Measurements from ENCODE around the gene MYH6.
"Not testable (repeated sequence)": the region's sequence is repeated elsewhere in the genome, so short reads cannot be mapped to it uniquely, and the experiment has no call there.

Gene MYH6

DNA sequence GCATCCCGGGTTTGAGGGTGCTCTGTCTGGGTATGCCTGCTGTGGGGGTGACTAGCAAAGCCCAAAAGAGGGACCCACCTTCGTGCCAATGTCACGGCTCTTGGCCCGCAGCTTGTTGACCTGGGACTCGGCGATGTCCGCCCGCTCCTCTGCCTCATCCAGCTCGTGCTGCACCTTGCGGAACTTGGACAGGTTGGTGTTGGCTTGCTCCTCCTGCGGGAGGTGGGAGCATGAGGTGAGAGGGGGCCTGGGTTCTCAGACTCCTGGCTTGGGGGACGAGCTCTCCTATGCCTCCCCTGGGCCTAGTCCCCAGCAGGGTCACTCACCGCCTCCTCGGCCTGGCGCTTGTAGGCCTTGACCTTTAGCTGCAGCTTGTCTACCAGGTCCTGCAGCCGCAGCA lies 5.6 kb upstream of the MYH6 start:
- no peak for DNase-seq

DNA sequence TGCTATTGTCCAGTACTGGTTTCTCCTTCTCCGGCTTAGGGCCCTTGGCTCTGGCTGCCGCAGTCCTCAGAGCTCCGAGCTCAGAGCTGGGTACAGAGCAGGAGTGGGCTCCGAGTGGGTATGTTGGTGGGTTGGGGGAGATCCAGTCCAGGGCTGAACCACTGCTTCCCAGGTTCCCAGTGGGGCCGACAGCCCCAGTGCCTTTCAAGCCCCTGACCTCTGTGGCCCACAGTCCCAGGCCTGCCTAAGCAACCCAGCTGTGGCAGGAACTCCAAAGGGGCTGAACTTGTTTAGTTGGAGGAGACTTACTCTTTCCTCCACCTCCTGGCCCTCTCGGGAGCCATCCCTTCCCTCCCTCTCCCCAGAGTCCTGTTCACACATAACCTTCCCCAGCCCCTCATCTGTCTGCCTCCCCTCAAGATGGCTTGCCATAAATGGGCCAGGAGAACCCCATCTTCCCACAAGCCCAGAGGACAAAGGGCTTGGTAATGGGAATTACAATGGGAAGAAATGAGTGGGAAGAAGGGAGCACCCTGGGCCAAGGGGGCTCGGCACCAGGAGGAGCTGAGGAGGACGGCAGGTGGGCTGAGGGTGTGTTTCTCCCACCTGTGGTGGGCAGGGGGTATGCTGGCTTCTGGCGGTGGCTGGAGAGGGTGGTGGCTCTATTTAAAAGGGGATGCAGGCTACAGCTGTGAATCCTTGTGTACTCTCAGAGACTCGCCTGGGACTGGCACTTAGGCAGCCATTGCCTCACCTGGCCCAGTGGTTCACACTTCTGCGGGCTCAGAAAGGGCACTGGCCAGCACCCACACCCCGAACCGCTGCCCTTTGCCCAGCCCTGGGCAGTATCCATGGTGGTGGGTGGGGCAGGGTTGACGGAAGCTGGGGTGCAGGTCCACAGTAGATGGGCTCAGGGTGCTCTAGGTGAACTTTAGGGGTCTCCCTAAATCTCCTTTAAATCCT lies 3.8 kb upstream of the MYH6 start:
- DNase-seq = no peak

DNA sequence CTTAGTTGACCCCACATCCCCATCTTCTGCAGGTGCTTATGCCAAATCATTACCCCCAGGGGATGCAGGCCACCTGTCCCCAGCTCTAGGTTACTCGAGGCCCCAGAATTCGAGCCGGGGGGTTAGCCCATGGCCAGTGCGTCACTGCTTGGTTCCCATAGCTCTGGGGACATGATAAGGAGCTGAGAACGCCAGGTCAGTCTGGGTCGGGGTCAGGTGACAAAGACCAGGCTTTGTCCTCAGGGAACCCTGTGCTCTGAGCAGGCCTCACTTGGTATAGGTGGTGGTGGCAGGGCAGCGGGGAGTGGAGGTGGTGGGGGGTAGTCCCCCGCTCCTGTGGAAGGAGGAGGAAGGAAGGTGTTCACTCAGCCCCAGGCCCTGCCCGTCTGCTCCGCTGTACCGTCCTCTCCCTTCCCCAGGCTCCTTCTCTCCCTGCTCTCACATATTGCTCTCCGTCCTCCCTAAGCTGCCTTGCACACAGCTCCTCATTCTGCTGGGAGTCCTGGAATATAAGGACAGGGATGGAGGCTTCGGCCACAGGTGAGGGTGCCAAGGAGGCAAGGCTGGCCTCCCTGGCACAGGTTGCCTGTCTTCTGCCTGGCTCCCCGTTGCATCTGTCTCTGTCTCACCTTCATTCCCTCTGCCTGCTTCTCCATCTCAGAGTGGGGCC lies 2.0 kb upstream of the MYH6 start:
- no peak for DNase-seq

DNA sequence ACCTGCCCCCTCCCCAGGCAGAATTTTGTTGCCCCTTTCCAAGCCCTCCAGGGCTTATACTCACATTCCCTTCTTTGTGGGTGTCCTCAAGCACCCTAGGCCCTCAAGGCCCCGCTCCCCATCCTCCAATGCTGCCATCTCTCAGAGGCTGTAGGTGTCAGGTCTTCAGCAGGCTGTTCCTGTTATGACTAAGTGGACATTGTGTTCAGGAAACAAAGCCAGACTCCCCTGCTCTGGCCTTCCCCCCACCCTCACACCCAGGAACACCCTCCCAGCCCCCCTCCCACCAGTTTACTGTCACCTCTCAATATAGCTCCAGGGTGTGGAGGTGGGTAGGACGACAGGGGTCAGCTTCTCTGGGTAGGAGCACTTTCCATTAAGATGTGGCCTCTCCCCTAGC lies 1.4 kb upstream of the MYH6 start:
- no peak for DNase-seq

DNA sequence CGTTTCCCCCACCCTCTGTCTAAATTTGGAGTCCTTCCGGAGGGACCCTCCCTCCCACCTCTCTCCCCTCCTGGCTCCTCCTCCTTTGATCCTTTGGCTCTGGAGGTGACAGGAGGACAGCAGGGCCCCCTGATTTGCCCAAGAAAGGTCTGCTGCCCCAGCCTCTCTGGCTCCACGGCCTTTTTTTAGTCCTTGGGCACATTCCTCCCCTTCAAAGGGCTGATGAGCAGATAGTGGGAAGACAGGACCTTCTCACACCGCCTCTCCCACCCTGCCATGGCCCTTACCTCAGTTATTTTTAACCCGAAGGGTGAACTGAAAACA lies 196 bp upstream of the MYH6 start:
- DNase-seq = no peak

DNA sequence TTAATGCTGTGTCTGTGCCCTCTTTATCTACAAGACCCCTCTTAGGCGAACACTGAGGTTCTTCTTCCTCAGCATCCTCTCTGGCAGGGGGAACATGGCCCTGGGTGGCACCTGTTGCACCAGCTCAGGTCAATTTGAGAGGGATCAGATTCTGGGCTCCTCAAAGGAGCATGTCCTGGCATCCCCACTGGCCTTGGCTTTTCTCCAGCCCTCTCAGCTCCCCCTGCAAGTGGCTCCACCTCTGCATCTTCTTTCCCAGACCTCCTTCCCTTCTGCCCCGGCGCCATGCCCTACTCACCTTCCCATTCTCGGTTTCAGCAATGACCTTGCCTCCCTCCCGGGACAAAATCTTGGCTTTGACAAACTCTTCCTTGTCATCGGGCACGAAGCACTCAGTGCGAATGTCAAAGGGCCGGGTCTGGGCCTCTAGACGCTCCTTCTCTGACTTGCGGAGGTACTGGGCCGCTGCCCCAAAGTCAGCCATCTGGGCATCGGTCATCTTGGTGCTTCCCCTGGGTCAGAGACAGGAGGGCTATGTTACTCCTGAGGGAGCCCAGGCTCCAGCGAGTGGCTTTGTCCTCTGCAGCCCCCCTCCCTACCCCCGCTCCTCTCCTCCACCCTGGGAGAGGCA lies 1.2 kb downstream of the MYH6 start:
- no peak for DNase-seq

DNA sequence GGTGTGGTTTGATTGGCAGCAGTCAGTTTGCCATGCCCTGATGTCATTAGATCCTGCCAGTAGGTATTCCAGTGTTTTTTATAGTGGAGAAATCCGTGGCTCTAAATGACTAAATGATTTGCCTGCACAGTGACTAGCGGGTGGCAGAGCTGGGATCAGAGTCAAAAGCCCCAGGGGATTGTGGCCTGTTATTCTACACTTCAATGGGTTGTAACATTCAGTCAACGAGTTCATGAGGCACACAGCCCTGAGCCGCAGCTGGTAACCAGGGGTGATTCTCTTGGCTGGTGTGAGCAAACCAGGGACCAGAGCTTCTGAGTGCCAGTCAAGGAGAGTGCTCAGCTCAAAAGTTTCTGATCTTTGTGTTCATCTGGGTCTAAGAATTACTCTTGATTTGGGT lies 1.8 kb downstream of the MYH6 start:
- DNase-seq = no peak

DNA sequence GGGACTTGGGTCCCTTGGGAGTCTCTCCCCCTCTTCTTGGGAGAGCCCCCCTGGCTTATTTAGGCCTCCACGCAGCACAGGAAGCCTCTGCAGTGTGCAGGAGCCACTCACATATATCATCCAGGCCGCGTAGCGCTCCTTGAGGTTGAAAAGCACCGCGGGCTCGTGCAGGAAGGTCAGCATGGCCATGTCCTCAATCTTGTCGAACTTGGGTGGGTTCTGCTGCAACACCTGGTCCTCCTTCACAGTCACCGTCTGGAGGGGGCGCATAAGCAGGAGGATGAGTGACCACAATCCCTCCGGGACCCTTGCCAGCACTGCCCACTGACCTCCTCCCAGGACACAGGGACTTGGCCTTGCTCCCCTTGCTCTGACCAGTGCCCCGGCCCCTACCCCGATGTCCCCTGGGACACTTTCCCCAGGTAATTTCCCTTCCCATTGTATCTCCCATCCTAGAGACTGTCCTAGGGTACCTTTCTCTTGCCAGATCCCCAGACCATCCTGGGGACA lies 2.5 kb downstream of the MYH6 start:
- no peak for DNase-seq

DNA sequence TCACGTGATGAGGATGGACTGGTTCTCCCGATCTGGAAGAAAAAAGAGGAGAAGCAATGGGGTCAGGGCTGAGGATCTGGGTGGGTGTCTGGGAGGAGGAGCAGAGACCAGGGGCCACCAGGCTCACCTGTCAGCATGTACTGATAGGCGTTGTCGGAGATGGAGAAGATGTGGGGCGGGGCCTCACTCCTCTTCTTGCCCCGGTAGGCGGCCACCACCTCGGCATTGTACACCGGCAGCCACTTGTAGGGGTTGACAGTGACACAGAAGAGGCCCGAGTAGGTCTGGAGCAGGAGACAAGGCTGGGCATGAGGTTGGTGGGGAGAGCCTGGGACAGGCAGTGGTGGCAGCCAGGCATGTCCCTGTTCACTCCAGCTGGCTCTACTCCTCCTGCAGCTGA lies 3.0 kb downstream of the MYH6 start:
- no peak for DNase-seq

DNA sequence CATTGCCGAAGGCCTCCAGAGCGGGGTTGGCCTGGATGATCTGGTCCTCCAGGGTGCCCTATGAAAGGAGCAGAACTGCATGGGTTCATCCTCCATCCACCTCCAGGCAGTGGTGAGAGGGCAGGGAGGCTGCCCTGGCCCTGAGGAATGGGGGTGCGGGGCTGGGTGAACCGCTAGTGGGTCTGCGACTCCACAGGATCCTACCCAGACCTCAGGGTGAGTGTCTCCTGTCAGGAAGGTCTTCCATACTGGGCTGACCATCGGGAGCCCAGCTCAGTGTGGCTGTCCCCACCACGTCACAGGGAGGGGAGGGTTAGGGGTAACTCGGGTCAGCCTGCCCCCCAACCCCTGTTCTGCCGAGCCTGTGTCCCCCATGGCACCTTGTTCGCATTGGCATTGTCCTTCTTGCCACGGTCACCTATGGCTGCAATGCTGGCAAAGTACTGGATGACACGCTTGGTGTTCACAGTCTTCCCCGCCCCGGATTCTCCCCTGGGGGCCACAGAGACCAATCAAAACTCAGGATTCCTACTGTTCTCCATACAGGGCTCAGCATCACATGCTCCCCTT lies 3.7 kb downstream of the MYH6 start:
- DNase-seq = no peak

DNA sequence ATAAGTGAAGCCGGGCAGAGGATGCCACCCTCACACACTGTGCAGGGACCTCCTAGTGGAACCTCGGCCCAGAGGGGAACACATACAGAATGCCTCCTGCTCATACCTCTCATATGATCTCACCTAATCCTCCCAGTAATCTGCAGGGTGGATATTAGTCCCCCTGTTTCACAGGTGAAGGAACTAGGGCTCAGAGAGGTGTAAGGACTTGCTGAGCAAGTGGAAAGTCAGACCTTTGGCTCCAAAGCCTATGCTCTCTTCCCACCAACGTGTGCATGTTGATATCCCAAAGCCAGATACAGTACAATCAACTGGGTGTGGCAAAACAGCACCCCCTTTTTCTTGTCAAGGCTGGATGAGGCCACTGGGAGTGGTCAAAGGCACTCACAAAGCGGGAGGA lies 4.2 kb downstream of the MYH6 start:
- no peak for DNase-seq

DNA sequence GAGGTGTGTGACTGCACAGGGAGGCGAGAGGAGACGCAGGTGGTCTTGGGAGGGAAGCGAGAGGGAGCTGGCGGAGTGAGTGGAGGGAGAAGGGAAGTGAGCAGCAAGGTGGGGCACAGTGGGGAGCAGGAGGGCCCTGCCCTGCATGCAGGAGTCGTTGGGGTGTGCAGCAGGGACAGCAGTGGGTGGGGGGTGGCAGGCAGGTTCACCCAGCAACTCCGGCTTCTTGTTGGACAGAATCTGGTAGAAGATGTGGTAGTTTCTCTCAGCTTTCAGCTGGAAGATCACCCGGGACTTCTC lies 5.0 kb downstream of the MYH6 start:
- DNase-seq = no peak

DNA sequence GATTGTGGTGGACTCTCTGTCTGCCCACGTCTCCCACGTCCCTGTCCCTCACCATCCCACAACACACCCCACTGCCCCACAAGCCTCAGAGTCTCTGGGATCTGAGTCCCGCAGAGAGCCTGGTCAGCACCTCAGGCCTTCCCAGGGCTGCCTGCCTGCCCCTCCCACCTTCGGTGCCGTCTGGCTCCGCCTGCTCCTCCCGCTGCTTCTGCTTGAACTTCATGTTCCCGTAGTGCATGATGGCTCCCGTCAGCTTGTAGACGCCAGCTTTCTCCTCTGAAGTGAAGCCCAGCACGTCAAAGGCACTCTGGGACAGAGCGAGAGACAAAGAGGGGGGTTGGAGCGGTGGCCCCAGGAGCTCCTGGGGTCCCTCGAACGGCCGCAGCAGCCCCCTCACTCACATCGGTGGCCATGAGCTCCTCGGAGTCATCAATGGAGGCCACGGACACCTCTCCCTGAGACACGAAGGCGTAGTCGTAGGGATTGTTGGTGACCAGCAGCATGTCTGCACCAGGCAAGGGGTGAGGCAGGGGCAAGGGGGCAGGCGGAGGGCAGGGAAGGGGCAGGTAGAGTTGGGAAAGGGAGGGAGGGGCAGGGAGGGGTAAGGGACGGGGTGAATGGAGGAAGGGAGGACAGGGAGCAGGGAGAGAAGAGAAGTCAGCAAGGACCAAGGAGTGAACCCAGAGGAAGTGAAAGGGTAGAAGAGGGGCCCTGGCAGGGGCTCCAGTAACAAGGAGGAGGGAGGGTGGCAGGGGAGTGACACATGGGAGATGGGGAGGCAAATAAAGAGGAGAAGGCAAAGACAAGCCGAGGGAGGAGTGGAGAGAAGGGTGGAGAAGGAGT lies 5.6 kb downstream of the MYH6 start:
- DNase-seq = no peak

DNA sequence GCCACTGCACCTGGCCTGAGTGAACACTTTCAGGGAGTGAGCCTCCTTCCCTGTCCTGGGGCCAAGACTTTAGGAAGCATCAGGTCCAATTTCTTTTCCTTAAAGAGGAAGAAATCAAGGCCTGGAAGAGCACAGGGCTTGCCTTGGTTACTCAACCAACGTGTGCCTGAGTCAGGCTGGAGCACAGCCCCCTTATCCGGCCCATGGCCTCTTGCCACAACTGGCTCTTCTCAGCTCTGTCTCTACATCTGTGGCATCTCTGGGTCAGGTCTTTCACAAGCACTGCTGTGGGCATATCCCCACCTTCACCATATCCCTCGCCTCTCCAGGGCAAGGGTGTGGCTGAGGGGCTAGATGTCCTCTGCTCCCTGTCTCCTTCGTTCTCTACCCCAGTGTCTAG lies 6.8 kb downstream of the MYH6 start:
- no peak for DNase-seq

DNA sequence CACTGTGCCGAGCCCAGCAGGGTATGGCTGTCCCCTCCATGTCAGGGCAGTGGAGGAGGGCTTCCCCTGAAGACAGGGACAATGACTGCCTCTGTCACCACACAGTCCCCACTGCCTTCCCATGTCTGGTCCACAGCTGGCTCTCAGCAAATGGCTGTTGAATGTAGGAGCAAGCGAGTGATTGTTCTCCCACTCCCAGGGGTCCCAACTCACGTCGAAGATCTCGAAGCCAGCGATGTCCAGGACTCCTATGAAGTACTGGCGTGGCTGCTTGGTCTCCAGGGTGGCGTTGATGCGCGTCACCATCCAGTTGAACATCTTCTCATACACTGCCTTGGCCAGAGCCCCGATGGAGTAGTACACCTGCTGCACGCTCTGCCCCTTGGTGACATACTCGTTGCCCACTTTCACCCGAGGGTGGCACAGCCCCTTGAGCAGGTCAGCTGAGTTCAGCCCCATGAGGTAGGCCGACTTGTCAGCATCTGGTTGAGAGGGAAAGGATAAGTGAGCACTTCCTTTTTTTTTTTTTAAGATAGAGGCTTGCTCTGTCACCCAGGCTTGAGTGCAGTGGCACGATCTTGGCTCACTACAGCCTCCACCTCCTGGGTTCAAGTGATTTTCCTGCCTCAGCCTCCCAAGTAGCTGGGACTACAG lies 7.5 kb downstream of the MYH6 start:
- DNase-seq = not testable (repeated sequence)

DNA sequence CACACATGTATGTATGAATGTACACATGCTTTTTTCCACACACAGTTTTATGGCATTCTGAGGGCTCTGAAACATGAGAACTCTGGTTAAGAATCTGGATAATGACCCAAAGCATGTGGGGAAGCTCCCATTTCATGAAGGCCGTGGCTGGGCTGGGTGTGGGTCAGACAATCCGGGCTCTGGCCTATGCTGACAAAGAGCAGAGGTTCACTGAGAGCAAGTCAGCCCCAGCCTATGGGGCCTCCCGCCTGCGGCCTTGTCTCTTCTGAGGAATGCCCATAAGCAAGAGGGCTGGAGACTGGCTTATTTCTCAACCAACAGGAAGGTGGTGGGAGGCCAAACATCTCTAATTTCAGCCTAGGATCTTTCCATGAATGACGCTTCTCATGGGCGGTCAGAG lies 8.5 kb downstream of the MYH6 start:
- no peak for DNase-seq

DNA sequence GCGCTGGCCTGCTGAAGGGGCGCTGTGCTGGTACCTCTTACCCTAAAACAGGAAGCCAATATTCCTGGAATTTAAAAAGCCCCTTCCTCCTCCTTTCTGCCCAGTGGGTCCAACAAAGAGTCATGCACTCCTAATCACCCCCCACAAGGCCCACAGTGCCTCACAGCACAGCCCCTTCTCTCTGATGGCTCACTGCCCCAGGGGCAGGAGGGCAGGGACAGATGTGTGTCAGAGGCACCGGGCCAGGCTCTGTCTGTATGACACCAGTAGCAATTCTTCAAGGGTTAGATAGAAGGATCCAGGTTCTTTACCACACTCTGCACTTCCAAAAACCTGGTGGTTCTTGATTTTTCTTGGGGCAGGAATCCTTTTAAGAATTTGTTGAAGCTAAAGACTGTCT lies 8.9 kb downstream of the MYH6 start:
- DNase-seq = no peak

DNA sequence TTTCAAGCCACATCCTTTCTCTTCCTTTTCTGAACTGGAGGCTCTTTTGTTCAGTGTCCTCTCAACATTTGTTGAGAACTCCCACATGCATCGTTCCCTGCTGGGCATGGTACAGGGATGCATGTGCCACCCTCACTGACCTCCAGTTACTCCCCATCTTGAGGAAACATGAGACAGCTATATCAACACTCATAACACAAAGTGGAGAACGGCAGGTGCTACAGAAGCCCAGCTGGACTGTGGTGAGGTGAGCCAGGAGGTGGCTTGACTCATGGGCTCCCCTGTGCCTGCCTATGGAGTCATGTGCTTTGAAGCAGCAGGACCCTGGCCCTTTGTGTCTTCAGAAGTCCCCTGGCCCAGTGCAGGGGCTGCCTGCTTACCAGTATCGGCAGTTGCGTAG lies 9.7 kb downstream of the MYH6 start:
- DNase-seq = no peak

DNA sequence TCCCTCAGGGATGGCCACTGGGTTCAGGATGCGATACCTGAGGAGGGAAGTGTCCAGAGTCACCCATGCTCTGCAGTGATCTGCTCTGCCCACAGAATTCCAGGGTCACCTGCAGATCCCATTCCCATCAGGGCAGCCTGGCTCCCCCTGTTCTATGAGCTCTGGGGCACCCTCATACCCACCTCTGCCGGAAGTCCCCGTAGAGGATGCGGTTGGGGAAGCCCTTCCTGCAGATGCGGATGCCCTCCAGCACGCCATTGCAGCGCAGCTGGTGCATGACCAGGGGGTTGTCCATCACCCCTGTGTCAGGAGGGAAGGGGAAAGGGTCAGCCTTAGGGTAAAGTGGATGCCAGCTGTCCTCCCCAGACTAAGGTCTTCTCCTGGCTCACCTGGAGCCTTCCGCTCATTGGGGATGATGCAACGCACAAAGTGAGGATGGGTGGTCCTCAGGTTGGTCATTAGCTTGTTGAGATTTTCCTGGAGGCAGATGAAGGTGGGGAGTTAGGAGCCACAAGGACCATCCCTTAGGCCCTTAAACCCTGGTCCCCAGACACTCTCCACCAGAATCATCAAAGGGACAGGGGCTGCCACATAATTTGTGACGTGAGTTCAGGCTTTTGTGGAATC lies 11.2 kb downstream of the MYH6 start:
- no peak for DNase-seq

DNA sequence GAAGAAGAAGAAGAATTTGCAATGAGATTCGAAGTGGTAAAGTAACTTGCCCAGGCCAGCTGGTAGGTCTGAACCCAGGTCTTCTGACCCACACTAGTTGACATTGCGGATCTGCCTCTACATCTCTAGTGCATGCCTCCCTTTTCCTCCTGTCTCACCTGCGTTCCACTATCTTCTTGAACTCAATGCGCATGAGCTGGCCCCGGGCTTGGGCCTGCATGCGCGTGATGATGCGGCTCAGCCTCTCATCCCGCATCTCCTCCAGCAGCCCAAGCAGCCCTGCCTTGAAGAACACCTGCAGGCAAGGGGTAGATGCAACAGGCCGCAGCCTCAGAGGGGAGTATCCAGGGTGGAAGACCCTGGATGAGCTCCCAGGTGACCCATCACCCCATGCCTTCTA lies 11.9 kb downstream of the MYH6 start:
- DNase-seq = no peak

DNA sequence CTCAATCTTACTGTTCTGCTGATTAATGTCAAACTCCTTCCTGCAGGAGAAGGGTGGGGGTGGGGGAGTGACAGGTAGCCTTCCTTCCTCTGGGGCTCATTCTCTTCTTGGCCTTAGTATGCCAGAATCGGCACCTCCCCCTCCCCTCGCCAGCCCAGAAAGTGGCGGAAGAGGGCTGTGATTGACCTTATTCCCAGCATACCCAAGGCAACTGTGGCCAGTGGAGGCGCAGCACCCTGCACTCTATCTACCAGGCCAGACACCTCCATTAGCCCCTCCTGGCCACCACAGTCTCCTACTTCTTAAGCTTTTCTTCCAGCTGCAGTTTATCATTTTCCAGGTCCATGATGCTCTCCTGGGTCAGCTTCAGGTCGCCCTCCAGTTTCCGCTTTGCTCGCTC lies 15.5 kb downstream of the MYH6 start:
- no peak for DNase-seq

DNA sequence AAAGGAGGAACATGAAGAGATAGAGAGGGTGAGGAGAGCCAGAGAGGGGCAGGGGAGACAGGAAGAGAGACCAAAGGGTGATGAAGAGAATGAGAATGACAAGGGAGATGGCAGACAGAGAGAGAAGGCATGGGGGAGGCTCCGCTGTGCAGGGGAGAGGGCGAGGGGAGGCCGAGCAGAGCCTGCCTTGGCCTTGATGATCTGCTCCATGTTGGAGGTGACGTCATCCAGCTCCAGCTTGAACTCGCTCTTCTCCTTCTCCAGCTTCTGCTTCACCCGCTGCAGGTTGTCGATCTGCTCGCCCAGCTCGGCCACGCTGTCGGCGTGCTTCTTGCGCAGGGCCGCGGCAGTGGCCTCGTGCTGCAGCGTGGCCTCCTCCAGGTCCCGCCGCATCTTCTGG lies 18.2 kb downstream of the MYH6 start:
- DNase-seq = not testable (repeated sequence)
